CD4-positive, alpha-beta T cell (primary cell): Measurements from ENCODE around the gene MYT1. TPM values are rescaled to one million over a fixed set of nuclear protein-coding genes. Genes with fewer than 3 reads are reported as not detected.

Experiments used
- ATAC-seq: fragments of 200-7000 bp; cut with Tn5 transposase; one replicate; pipeline ENCODE4 v1.10.0; 2022; ENCODE audit warnings: mild to moderate bottlenecking; ENCODE audit not compliant: poor library complexity
- CTCF ChIA-PET: fragments of 350-600 bp; sonication (Branson Sonifier 250); formaldehyde crosslinking; loops from one replicate; lab custom pipeline; 2021; ENCODE audit warnings: antibody characterized with exemption, inconsistent platforms; lab: Charles Lee
- POLR2A ChIA-PET: fragments of 350-600 bp; sonication (Branson Sonifier 250); formaldehyde crosslinking; loops from one replicate; lab custom pipeline; 2021; ENCODE audit warnings: antibody characterized with exemption, inconsistent platforms; lab: Charles Lee
- DNase-seq, 14 experiments: peaks; one replicate each; pipeline ENCODE4 v3.0.0-alpha.2; 2013 to 2020; ENCODE audit warnings: mixed read lengths in 2 of 14
- H3K27ac ChIP-seq, 2 donors: one replicate each; pipeline versions ENCODE4 v1.5.1 to v1.7.0; 2013; ENCODE audit warnings: low read length in 2 of 2, low read depth in 1 of 2, mild to moderate bottlenecking in 1 of 2
- H3K27me3 ChIP-seq, 2 experiments: 1 replicate in 1 of 2; 2 replicates in 1 of 2; pipeline versions ENCODE4 v1.6.1 to v1.7.0; 2013; ENCODE audit warnings: low read length in 2 of 2, control low read depth in 1 of 2, mild to moderate bottlenecking in 1 of 2, moderate library complexity in 1 of 2; ENCODE audit not compliant: insufficient read depth in 2 of 2, control insufficient read depth in 1 of 2
- H3K36me3 ChIP-seq: one replicate; pipeline ENCODE4 v1.6.1; 2013; ENCODE audit warnings: low read length, control low read depth; ENCODE audit not compliant: insufficient read depth
- H3K4me1 ChIP-seq: one replicate; pipeline ENCODE4 v1.6.1; 2013; ENCODE audit warnings: low read length, control low read depth; ENCODE audit not compliant: insufficient read depth
- H3K4me3 ChIP-seq: one replicate; pipeline ENCODE4 v1.5.1; 2013; ENCODE audit warnings: mild to moderate bottlenecking, low read length, moderate library complexity
- H3K9me3 ChIP-seq, 2 experiments: 1 replicate in 1 of 2; 2 replicates in 1 of 2; pipeline versions ENCODE4 v1.6.1 to v1.7.0; 2013; ENCODE audit warnings: low read length in 2 of 2, mild to moderate bottlenecking in 2 of 2, control low read depth in 1 of 2, moderate library complexity in 1 of 2; ENCODE audit not compliant: control insufficient read depth in 1 of 2, insufficient read depth in 1 of 2
- H3K27ac Mint-ChIP-seq: one replicate; pipeline ENCODE4 v1.8.0; 2020; ENCODE audit warnings: mixed read lengths
- H3K27me3 Mint-ChIP-seq: one replicate; pipeline ENCODE4 v1.8.0; 2021; ENCODE audit warnings: mixed read lengths
- H3K36me3 Mint-ChIP-seq: one replicate; pipeline ENCODE4 v1.8.0; 2021; ENCODE audit warnings: low read depth, mixed read lengths
- H3K4me1 Mint-ChIP-seq: one replicate; pipeline ENCODE4 v1.8.0; 2021; ENCODE audit warnings: low read depth, mixed read lengths
- H3K4me3 Mint-ChIP-seq: one replicate; pipeline ENCODE4 v1.8.0; 2020; ENCODE audit warnings: mild to moderate bottlenecking, mixed read lengths
- H3K9me3 Mint-ChIP-seq: one replicate; pipeline ENCODE4 v1.8.0; 2020; ENCODE audit warnings: mixed read lengths
- CTCF ChIP-seq: fragments of 200-600 bp; IDR thresholded peaks from one replicate; pipeline ENCODE4 v1.8.0; 2022; ENCODE audit warnings: antibody characterized with exemption, mild to moderate bottlenecking
- intact Hi-C, 2 experiments: fragments of 100-400 bp; cut with DNase I in 1 of 2; cut with micrococcal nuclease in 1 of 2; formaldehyde crosslinking; loops; one replicate each; pipeline versions ENCODE4 v1.15.1 to v1.9.0; 2023 to 2025; cut with DNase I, micrococcal nuclease
- total RNA-seq, 174 experiments: library from RNA in 2 of 174; stranded (reverse) in 2 of 174; gene quantifications; one replicate each; pipeline ENCODE4 v1.2.3 and lab custom pipeline; 2021 to 2026

MYT1 gene
- total RNA-seq, 2 experiments from 2014 or later: 1.0 TPM; not detected in 1

GRCh38 chr20:64189986-64190385 is 25.7 kb downstream of the MYT1 start:
- ChIA-PET CTCF (no interaction called here), POLR2A (no interaction called here)
- Mint-ChIP-seq H3K4me3 (no peak overlapping the region), H3K9me3 (no peaks in the 10 kb centered on the region), H3K27ac (no peak overlapping the region), H3K4me1 (peaks cover 1% of the 10 kb centered on the region), H3K36me3 (no peaks in the 10 kb centered on the region), H3K27me3 (peaks cover 39% of the 10 kb centered on the region)
- no peak for DNase-seq
- no peak for ATAC-seq
- intact Hi-C loops: no loop called here
- Histone ChIP-seq H3K4me1 (peaks cover 5% of the 10 kb centered on the region), H3K27ac (no peak overlapping the region), H3K27me3 (peaks cover 4 to 7% of the 10 kb centered on the region in 2 experiments), H3K4me3 (no peak overlapping the region), H3K36me3 (no peaks in the 10 kb centered on the region), H3K9me3 (peaks cover 0 to 19% of the 10 kb centered on the region in 2 experiments)
- TF ChIP-seq CTCF: no peak

GRCh38 chr20:64191002-64191401 is 26.8 kb downstream of the MYT1 start:
- Histone ChIP-seq H3K27ac (no peak overlapping the region), H3K4me3 (no peak overlapping the region), H3K27me3 (peaks cover 4 to 7% of the 10 kb centered on the region in 2 experiments), H3K36me3 (no peaks in the 10 kb centered on the region), H3K9me3 (peaks cover 0 to 17% of the 10 kb centered on the region in 2 experiments), H3K4me1 (peaks cover 3% of the 10 kb centered on the region)
- no peak for TF ChIP-seq CTCF
- intact Hi-C loops: no loop called here
- DNase-seq (no peak), ATAC-seq (no peak)
- ChIA-PET POLR2A (no interaction called here), CTCF (no interaction called here)
- H3K36me3 Mint-ChIP-seq: no peaks in the 10 kb centered on the region
- peaks cover 39% of the 10 kb centered on the region for H3K27me3 Mint-ChIP-seq
- H3K4me3 Mint-ChIP-seq: no peak overlapping the region
- no peaks in the 10 kb centered on the region for H3K4me1 Mint-ChIP-seq
- no peaks in the 10 kb centered on the region for H3K9me3 Mint-ChIP-seq
- no peak overlapping the region for H3K27ac Mint-ChIP-seq

- peaks cover 44% of the 10 kb centered on the region for H3K27me3 Mint-ChIP-seq
- no peaks in the 10 kb centered on the region for H3K36me3 ChIP-seq
- H3K4me3 ChIP-seq: no peak overlapping the region
- no peaks in the 10 kb centered on the region for H3K36me3 Mint-ChIP-seq
- H3K4me1 ChIP-seq: no peaks in the 10 kb centered on the region
- DNase-seq: no peak
- no peak overlapping the region for H3K27ac Mint-ChIP-seq
- H3K27me3 ChIP-seq: peaks cover 4 to 7% of the 10 kb centered on the region in 2 experiments
- TF ChIP-seq CTCF: no peak
- H3K9me3 Mint-ChIP-seq: no peaks in the 10 kb centered on the region
- H3K4me1 Mint-ChIP-seq: no peaks in the 10 kb centered on the region
- CTCF ChIA-PET: no interaction called here
- peaks cover 0 to 3% of the 10 kb centered on the region in 2 experiments for H3K9me3 ChIP-seq
- POLR2A ChIA-PET: no interaction called here
- no peak overlapping the region for H3K4me3 Mint-ChIP-seq
- ATAC-seq: no peak
- H3K27ac ChIP-seq: no peak overlapping the region
- intact Hi-C loops: no loop called here
These were observed 28.2 kb downstream of the MYT1 start for GRCh38 chr20:64192406-64192805.
